Keratinocyte (primary cell): ENCODE data around the gene ANKRD28. TPM values are rescaled to one million over a fixed set of nuclear protein-coding genes. Genes with fewer than 3 reads are reported as not detected.

Experiments
- DNase-seq: peaks from one replicate; pipeline ENCODE4 v3.0.0-alpha.2; 2011; ENCODE audit warnings: low read depth, missing footprints, low spot score
- FAIRE-seq: peaks from 2 replicates; lab custom pipeline; 2011; peaks lifted over from hg19 to GRCh38; lab: Jason Lieb, UNC
- H2AFZ ChIP-seq: 2 replicates; pipeline ENCODE4 v1.6.0; 2012; ENCODE audit warnings: low read length, control low read depth, inconsistent platforms; ENCODE audit not compliant: control insufficient read depth
- H3K27ac ChIP-seq: 2 replicates; pipeline ENCODE4 v1.5.1; 2011; ENCODE audit warnings: low read length; ENCODE audit not compliant: control insufficient read depth, insufficient read depth
- H3K27me3 ChIP-seq: 3 replicates; pipeline ENCODE4 v1.6.0; 2011; ENCODE audit warnings: low read length; ENCODE audit not compliant: control insufficient read depth, insufficient read depth; ENCODE audit errors: extremely low read depth
- H3K36me3 ChIP-seq, 2 experiments: 2 replicates in 1 of 2; 3 replicates in 1 of 2; pipeline ENCODE4 v1.5.1; 2011; ENCODE audit warnings: low read length in 2 of 2, mild to moderate bottlenecking in 1 of 2; ENCODE audit not compliant: control insufficient read depth in 2 of 2, insufficient read depth in 2 of 2; ENCODE audit errors: extremely low read depth in 1 of 2
- H3K4me1 ChIP-seq: 3 replicates; pipeline ENCODE4 v1.5.1; 2011; ENCODE audit warnings: low read length; ENCODE audit not compliant: control insufficient read depth, insufficient read depth; ENCODE audit errors: extremely low read depth
- H3K4me2 ChIP-seq: 3 replicates; pipeline ENCODE4 v1.6.0; 2011; ENCODE audit warnings: low read depth, low read length; ENCODE audit not compliant: control insufficient read depth, insufficient read depth; ENCODE audit errors: extremely low read depth
- H3K4me3 ChIP-seq, 3 experiments: fragments of 200-600 bp in 1 of 3; sonication (generic) in 1 of 3; 2 replicates in 2 of 3; 3 replicates in 1 of 3; pipeline ENCODE4 v1.5.1; 2011 to 2016; ENCODE audit warnings: low read length in 3 of 3, mild to moderate bottlenecking in 3 of 3, control low read depth in 2 of 3, inconsistent platforms in 1 of 3, low read depth in 1 of 3, mixed read lengths in 1 of 3, mixed run types in 1 of 3, moderate library complexity in 1 of 3; ENCODE audit not compliant: control insufficient read depth in 2 of 3, insufficient read depth in 2 of 3; ENCODE audit errors: extremely low read depth in 1 of 3
- H3K79me2 ChIP-seq: 2 replicates; pipeline ENCODE4 v1.6.0; 2012; ENCODE audit warnings: low read length; ENCODE audit not compliant: control insufficient read depth, insufficient read depth
- H3K9ac ChIP-seq: 3 replicates; pipeline ENCODE4 v1.6.0; 2011; ENCODE audit warnings: low read length; ENCODE audit not compliant: control insufficient read depth, insufficient read depth; ENCODE audit errors: extremely low read depth
- H3K9me1 ChIP-seq: 3 replicates; pipeline ENCODE4 v1.6.0; 2011; ENCODE audit warnings: low read length; ENCODE audit not compliant: control insufficient read depth, insufficient read depth; ENCODE audit errors: extremely low read depth
- H3K9me3 ChIP-seq: 2 replicates; pipeline ENCODE4 v1.5.1; 2012; ENCODE audit warnings: low read depth, low read length; ENCODE audit not compliant: control insufficient read depth
- H4K20me1 ChIP-seq: 3 replicates; pipeline ENCODE4 v1.6.0; 2011; ENCODE audit warnings: low read length; ENCODE audit not compliant: control insufficient read depth, insufficient read depth; ENCODE audit errors: extremely low read depth
- EZH2 ChIP-seq: IDR thresholded peaks from one replicate; pipeline ENCODE4 v1.6.1; 2012; ENCODE audit warnings: inconsistent platforms, mild to moderate bottlenecking, low read length, moderate library complexity
- dilution Hi-C: fragments of 300-500 bp; cut with MboI; formaldehyde crosslinking; loops from one replicate; pipeline ENCODE4 v1.7.0; 2020; ENCODE audit warnings: low sequenced_read_pairs; ENCODE audit not compliant: extremely low pct_ligation_motif_present
- polyA plus RNA-seq, 5 experiments: library from polyadenylated mRNA; depleted of rRNA in 3 of 5; stranded (reverse) in 3 of 5; stranded (forward) in 1 of 5; unstranded in 1 of 5; fragments of >200 nt; gene quantifications; 1 replicate in 1 of 5; 2 replicates in 3 of 5; 3 replicates in 1 of 5; pipeline versions ENCODE4 v1.2.1 to v1.2.3, GENCODE V29; 2011 to 2012; ENCODE audit warnings: missing spikeins in 2 of 5, low read depth in 1 of 5, low replicate concordance in 1 of 5
- TF ChIP-seq, protein P1 (sequence below), 3 experiments: IDR thresholded peaks in 1 of 3; conservative IDR thresholded peaks in 1 of 3; optimal IDR thresholded peaks in 1 of 3; 2 replicates in 2 of 3; 3 replicates in 1 of 3; pipeline versions ENCODE3 to v1.5.1; 2011; ENCODE audit warnings: low read length in 3 of 3, mild to moderate bottlenecking in 3 of 3, moderate library complexity in 2 of 3, control low read depth in 1 of 3, inconsistent platforms in 1 of 3; ENCODE audit not compliant: insufficient read depth in 2 of 3; ENCODE audit errors: extremely low read depth in 1 of 3

Gene ANKRD28
- polyA plus RNA-seq, 1 donor (not counting 4 experiments of a cell fraction or from before 2014, with no cell fraction given) = 32.7 TPM

DNA sequence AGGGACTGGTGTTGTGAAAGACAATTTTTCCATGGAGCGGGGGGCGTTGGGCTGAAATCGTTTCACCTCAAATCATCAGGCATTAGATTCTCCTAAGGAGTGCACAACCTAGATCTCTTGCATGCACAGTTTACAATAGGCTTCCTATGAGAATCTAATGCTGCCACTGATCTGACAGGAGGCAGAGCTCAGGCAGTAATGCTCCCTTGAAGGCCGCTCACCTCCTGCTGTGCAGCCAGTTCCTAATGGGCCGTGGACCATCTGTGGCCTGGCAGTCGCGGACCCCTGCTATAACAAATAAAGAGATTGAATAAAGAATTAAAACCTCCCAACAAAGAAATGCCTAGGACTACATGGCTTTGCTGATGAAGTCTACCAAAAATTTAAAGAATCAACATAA lies 25.3 kb upstream of the ANKRD28 start:
- DNase-seq = no peak
- dilution Hi-C loops = no loop called here
- no peak for FAIRE-seq
- H3K9me3 ChIP-seq = no peaks in the 10 kb centered on the region
- H3K4me2 ChIP-seq = no peak overlapping the region
- H3K36me3 ChIP-seq = no peaks in the 10 kb centered on the region
- H4K20me1 ChIP-seq = no peaks in the 10 kb centered on the region
- no peak overlapping the region for H3K27ac ChIP-seq
- H3K4me3 ChIP-seq = no peak overlapping the region
- TF ChIP-seq, protein P1, sequence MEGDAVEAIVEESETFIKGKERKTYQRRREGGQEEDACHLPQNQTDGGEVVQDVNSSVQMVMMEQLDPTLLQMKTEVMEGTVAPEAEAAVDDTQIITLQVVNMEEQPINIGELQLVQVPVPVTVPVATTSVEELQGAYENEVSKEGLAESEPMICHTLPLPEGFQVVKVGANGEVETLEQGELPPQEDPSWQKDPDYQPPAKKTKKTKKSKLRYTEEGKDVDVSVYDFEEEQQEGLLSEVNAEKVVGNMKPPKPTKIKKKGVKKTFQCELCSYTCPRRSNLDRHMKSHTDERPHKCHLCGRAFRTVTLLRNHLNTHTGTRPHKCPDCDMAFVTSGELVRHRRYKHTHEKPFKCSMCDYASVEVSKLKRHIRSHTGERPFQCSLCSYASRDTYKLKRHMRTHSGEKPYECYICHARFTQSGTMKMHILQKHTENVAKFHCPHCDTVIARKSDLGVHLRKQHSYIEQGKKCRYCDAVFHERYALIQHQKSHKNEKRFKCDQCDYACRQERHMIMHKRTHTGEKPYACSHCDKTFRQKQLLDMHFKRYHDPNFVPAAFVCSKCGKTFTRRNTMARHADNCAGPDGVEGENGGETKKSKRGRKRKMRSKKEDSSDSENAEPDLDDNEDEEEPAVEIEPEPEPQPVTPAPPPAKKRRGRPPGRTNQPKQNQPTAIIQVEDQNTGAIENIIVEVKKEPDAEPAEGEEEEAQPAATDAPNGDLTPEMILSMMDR (optimal IDR thresholded peaks at IDR 0.05 in 1 of 3, IDR thresholded peaks at IDR 0.05 in 1 of 3, conservative IDR thresholded peaks at IDR 0.05 in 1 of 3; ENCODE audit: extremely low read depth in 1 of 3, insufficient read depth in 2 of 3, low read length in 3 of 3) = no peak
- TF ChIP-seq EZH2 = no peak
- peaks cover 56% of the 10 kb centered on the region for H3K79me2 ChIP-seq
- peaks cover 2% of the 10 kb centered on the region for H3K9me1 ChIP-seq
- no peak overlapping the region for H2AFZ ChIP-seq
- no peak overlapping the region for H3K9ac ChIP-seq
- H3K27me3 ChIP-seq = no peaks in the 10 kb centered on the region
- H3K4me1 ChIP-seq = no peaks in the 10 kb centered on the region

DNA sequence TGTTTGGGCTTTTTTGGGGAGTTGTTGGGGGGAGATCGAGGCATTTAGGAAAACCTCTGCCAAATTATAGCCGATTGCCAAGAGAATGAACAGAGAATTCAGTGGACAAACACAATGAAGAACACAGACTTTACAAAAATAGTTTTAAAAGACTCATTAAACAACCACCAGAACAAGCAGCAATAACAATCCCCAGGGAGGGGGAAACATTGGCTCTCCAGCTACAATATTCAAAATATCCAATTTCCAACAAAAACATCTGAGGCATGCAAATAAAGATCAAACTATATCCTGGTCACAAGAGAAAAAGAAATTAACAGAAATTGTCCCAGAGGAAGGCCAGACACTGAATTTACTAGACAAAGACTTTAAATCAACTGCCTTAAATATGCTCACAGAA lies 24.5 kb upstream of the ANKRD28 start:
- Histone ChIP-seq H3K79me2 (peaks cover 62% of the 10 kb centered on the region), H4K20me1 (no peaks in the 10 kb centered on the region), H3K9me3 (no peaks in the 10 kb centered on the region), H3K4me3 (no peak overlapping the region), H3K36me3 (no peaks in the 10 kb centered on the region), H3K9me1 (peaks cover 2% of the 10 kb centered on the region), H3K27me3 (no peaks in the 10 kb centered on the region), H2AFZ (no peak overlapping the region), H3K27ac (no peak overlapping the region), H3K4me2 (no peak overlapping the region), H3K9ac (no peak overlapping the region), H3K4me1 (no peaks in the 10 kb centered on the region)
- FAIRE-seq (no peak), DNase-seq (no peak)
- TF ChIP-seq, protein P1 (optimal IDR thresholded peaks at IDR 0.05 in 1 of 3, IDR thresholded peaks at IDR 0.05 in 1 of 3, conservative IDR thresholded peaks at IDR 0.05 in 1 of 3; ENCODE audit: extremely low read depth in 1 of 3, insufficient read depth in 2 of 3, low read length in 3 of 3) = no peak
- no peak for TF ChIP-seq EZH2
- dilution Hi-C loops = no loop called here
